Nephron (organoid): Measurements from ENCODE around the gene HNRNPAB.

ENCODE experiments used
- H3K27ac Mint-ChIP-seq, 3 experiments: 2 replicates each; pipeline ENCODE4 v1.8.0; 2020; ENCODE audit warnings: mixed read lengths in 3 of 3, mild to moderate bottlenecking in 2 of 3, moderate library complexity in 1 of 3
- H3K27me3 Mint-ChIP-seq: 2 replicates; pipeline ENCODE4 v1.8.0; 2021; ENCODE audit warnings: low read depth, mild to moderate bottlenecking, moderate library complexity, mixed read lengths
- H3K36me3 Mint-ChIP-seq: 2 replicates; pipeline ENCODE4 v1.8.0; 2020; ENCODE audit warnings: low read depth, mixed read lengths
- H3K4me1 Mint-ChIP-seq: 2 replicates; pipeline ENCODE4 v1.8.0; 2020; ENCODE audit warnings: mixed read lengths
- H3K4me3 Mint-ChIP-seq, 3 experiments: 2 replicates each; pipeline ENCODE4 v1.8.0; 2020; ENCODE audit warnings: mild to moderate bottlenecking in 3 of 3, mixed read lengths in 3 of 3, moderate library complexity in 2 of 3
- H3K9me3 Mint-ChIP-seq: 2 replicates; pipeline ENCODE4 v1.8.0; 2020; ENCODE audit warnings: mixed read lengths
- TF ChIP-seq, protein P1 (sequence below), 3 experiments: fragments of 200-600 bp; sonication (generic); IDR thresholded peaks; one replicate each; pipeline ENCODE4 v1.5.0; 2021; ENCODE audit warnings: antibody characterized with exemption in 3 of 3; ENCODE audit not compliant: unreplicated experiment in 3 of 3

HNRNPAB gene

GRCh38 chr5:178234750-178235587, 30.6 kb downstream of the HNRNPAB start:
- H3K27ac Mint-ChIP-seq = peak overlapping the region; percentile 45 to 81 (median 61)

GRCh38 chr5:178235588-178235974, 31.2 kb downstream of the HNRNPAB start:
- Mint-ChIP-seq H3K4me1 (peaks cover 35% of the 10 kb centered on the region), H3K36me3 (peaks cover 8% of the 10 kb centered on the region), H3K9me3 (no peaks in the 10 kb centered on the region), H3K27ac (peak overlapping the region in 1 of 3 experiments; percentile 81), H3K4me3 (no peak overlapping the region), H3K27me3 (no peaks in the 10 kb centered on the region)
- TF ChIP-seq, protein P1, sequence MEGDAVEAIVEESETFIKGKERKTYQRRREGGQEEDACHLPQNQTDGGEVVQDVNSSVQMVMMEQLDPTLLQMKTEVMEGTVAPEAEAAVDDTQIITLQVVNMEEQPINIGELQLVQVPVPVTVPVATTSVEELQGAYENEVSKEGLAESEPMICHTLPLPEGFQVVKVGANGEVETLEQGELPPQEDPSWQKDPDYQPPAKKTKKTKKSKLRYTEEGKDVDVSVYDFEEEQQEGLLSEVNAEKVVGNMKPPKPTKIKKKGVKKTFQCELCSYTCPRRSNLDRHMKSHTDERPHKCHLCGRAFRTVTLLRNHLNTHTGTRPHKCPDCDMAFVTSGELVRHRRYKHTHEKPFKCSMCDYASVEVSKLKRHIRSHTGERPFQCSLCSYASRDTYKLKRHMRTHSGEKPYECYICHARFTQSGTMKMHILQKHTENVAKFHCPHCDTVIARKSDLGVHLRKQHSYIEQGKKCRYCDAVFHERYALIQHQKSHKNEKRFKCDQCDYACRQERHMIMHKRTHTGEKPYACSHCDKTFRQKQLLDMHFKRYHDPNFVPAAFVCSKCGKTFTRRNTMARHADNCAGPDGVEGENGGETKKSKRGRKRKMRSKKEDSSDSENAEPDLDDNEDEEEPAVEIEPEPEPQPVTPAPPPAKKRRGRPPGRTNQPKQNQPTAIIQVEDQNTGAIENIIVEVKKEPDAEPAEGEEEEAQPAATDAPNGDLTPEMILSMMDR (IDR thresholded peaks at IDR 0.05; ENCODE audit: unreplicated experiment in 3 of 3) = no peak

More at GRCh38 chr5:178234750-178235587, 30.6 kb downstream of the HNRNPAB start:
- TF ChIP-seq, protein P1 (IDR thresholded peaks at IDR 0.05; ENCODE audit: unreplicated experiment in 3 of 3) = peak; percentile 65 to 75 (median 72)
- no peaks in the 10 kb centered on the region for H3K27me3 Mint-ChIP-seq
- H3K9me3 Mint-ChIP-seq = no peaks in the 10 kb centered on the region
- H3K4me1 Mint-ChIP-seq = peaks cover 38% of the 10 kb centered on the region
- peaks cover 11% of the 10 kb centered on the region for H3K36me3 Mint-ChIP-seq
- H3K4me3 Mint-ChIP-seq = peak overlapping the region; percentile 50 to 92 (median 59)

- Mint-ChIP-seq H3K4me3 (peak overlapping the region in 1 of 3 experiments; percentile 19), H3K4me1 (peaks cover 30% of the 10 kb centered on the region), H3K27ac (peak overlapping the region; percentile 32 to 42 (median 33)), H3K27me3 (no peaks in the 10 kb centered on the region), H3K36me3 (peaks cover 3% of the 10 kb centered on the region), H3K9me3 (no peaks in the 10 kb centered on the region)
- TF ChIP-seq, protein P1 (IDR thresholded peaks at IDR 0.05; ENCODE audit: unreplicated experiment in 3 of 3) = no peak
Observed at GRCh38 chr5:178236126-178236525, 31.8 kb downstream of the HNRNPAB start.

DNA sequence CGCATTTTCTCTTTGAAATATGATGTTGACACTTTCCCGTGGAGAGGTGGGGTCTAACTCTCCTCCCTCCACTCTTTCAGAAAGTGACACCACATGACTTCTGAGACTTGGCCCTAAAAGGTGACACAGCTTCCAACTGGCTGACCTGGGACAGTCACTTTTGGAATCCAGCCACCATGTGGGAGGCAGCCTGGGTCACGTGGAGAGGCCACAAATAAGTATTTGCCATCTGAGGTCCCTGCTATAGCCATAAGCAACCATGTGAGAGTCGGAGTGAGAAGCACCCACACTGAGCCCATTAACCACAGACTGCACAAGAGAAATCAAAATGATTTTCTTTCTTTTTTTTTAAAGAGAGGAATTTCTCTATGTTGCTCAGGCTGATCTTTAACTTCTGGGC, 32.3 kb downstream of the HNRNPAB start:
- Mint-ChIP-seq H3K27ac (peak overlapping the region; percentile 32 to 42 (median 33)), H3K27me3 (no peaks in the 10 kb centered on the region)
- TF ChIP-seq, protein P1 (IDR thresholded peaks at IDR 0.05; ENCODE audit: unreplicated experiment in 3 of 3) = no peak

DNA sequence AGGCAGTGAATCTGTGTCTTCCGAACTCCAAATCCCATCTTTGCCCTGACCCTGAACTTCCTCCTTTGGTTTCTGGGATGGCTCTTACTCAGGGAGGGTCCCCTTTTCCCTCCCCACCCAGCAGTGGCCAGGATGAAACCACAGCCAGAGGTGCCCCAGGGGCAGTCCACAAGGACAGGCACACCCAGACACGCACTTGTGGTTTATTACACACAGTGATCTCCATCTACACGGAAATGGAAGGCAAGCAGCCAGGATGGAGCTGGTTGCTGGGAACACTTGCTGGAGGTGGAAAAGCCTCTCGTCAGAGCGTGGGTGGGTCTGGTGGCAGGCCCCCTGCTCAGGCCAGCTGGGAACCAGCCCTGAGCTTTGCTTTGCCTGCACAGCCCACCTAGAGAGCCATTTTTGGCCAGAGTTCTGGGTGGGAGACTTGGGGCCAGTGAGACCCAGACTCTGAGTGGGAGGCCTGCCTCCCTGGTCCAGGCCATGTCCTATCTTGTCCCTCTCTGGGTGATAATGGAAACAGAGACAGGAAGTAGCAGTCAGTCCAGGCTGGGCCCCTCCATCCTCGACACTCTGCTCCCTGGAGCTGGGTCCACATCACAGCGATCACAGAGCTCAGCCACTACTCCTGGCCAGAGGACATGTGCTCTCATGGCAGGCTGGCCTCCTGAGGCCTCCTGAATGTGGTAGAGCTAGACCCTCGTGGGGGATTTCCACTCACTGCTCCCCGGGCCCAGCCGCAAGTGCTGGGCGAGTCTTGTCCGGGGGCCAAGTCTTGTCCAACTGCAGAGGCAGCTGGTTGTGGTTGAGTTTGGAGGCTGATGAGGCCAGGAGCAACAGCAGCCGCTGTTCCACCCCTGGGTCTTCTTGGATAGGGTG, 33.3 kb downstream of the HNRNPAB start:
- Mint-ChIP-seq H3K4me3 (no peak overlapping the region), H3K27ac (peak overlapping the region in 1 of 3 experiments; percentile 32), H3K36me3 (no peaks in the 10 kb centered on the region), H3K4me1 (peaks cover 22% of the 10 kb centered on the region), H3K9me3 (no peaks in the 10 kb centered on the region), H3K27me3 (no peaks in the 10 kb centered on the region)
- TF ChIP-seq, protein P1 (IDR thresholded peaks at IDR 0.05; ENCODE audit: unreplicated experiment in 3 of 3) = no peak

More for the DNA sequence above, 32.3 kb downstream of the HNRNPAB start:
- Mint-ChIP-seq H3K9me3 (no peaks in the 10 kb centered on the region), H3K4me3 (peak overlapping the region in 1 of 3 experiments; percentile 34), H3K4me1 (peaks cover 24% of the 10 kb centered on the region), H3K36me3 (no peaks in the 10 kb centered on the region)
